K562 (cell line): ENCODE results near the gene GNA15.

Experiments used
- BRCA1 ChIP-seq, 2 experiments: fragments of 450-650 bp in 1 of 2; sonication (generic) in 1 of 2; formaldehyde crosslinking in 1 of 2; IDR thresholded peaks; 2 replicates each; pipeline versions ENCODE4 v1.5.0 to v1.6.1; 2017 to 2020; ENCODE audit warnings: mild to moderate bottlenecking in 1 of 2, missing genetic modification reagents in 1 of 2
- MAFK ChIP-seq: IDR thresholded peaks from 2 replicates; pipeline ENCODE4 v1.6.1; 2011; ENCODE audit warnings: low read length, improper control_type of control experiment
- RBM25 ChIP-seq: fragments of 200-400 bp; formaldehyde crosslinking; IDR thresholded peaks from 2 replicates; pipeline ENCODE4 v1.6.1; 2018; ENCODE audit warnings: low read length, low read depth, moderate library complexity; ENCODE audit not compliant: severe bottlenecking

GRCh38 chr19:3109491-3109890 lies 26.3 kb upstream of the GNA15 start:
- no peak for TF ChIP-seq MAFK
- no peak for TF ChIP-seq BRCA1 (IDR thresholded peaks at IDR 0.05)
- TF ChIP-seq BRCA1 (CRISPR knock-in tag; IDR thresholded peaks at IDR 0.05), result no peak
- no peak for TF ChIP-seq RBM25
